ENCODE measurements around the gene FGF18.
"Not testable (repeated sequence)": the region's sequence is repeated elsewhere in the genome, so short reads cannot be mapped to it uniquely, and the experiment has no call there.

FGF18 gene

DNA sequence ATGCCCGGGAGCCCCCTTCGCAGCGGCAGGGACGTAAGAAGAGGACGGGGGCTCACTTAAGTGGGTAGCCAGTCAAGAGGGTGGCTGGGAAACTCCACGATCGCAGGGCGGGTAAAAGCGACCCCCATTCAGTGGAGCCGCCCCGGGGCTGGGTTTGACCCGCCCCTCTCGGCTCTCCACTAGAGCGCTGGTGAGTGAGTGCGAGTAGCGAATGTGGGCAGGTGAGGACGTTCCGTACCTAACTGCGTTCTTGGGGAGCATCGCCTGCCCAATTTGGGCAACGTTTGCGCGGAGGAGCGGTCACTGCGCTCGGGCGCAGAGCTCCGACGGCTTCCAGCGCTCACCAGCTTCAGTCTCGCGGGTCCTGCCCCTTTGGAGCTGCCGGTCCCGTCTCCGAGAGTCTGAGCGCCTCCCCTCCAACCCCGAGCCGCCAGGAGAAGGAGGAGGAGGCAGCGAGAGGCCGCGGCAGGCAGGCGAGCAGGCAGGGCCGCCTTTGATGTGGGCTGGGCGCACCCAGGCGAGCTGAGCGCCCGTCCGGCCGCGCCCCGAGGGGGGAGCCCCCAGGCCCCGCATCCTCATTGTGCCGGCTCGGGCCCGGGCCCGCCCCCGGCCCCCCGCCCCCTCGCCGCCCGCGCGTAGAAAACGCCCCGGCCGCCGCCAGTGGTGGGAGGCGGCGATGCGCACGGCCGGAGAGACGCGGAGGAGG lies at the start of gene FGF18:
FGF18 (plus strand) TSS at position 666 of the 706 bp plus-strand sequence. CDS start 553 bp downstream, outside the sequence.
- DNase-seq (ENCODE audit: low read depth in 2 of 2): no peak

DNA sequence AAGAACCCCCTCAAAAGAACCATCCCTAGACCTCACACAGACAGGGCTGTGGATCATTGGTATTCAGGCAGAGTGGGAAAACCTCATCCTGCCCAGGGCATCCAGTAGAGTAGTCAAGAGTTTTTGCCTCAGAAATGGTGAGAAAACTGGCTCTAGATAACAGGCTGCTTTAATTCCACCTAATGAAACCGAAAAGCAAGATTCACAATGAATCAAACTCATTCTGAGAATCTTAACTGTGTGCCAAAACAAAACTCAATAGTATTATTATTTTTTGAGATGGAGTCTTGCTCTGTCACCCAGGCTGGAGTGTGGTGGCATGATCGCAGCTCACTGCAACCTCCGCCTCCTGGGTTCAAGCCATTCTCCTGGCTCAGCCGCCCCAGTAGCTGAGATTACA lies 49.5 kb upstream of the FGF18 start:
- DNase-seq (ENCODE audit: low read depth in 2 of 2): no peak

- DNase-seq (ENCODE audit: low read depth in 2 of 2): not testable (repeated sequence)
These were observed 48.6 kb upstream of the FGF18 start for GRCh38 chr5:171370881-171371280.

- no peak for DNase-seq (ENCODE audit: low read depth in 2 of 2)
These were observed 48.1 kb upstream of the FGF18 start for GRCh38 chr5:171371326-171371725.

GRCh38 chr5:171379961-171380360 lies 39.5 kb upstream of the FGF18 start:
- DNase-seq (ENCODE audit: low read depth in 2 of 2): no peak

DNA sequence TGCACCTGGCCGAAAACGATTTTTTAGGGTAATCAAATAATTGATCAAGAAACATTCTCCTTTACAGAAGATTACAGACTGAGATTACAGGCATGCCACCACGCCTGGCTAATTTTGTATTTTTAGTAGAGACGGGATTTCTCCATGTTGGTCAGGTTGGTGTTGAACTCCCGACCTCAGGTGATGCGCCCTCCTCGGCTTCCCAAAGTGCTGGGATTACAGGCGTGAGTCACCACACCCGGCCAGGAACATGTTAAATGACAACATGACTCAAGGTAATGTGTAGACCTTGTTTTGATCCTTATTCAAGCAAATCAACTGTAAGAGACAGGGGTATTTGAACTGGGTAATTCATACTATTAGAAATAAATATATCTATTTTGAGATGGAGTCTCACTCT lies 35.0 kb upstream of the FGF18 start:
- DNase-seq (ENCODE audit: low read depth in 2 of 2): not testable (repeated sequence)

GRCh38 chr5:171384999-171385398 lies 34.4 kb upstream of the FGF18 start:
- not testable (repeated sequence) for DNase-seq (ENCODE audit: low read depth in 2 of 2)

DNA sequence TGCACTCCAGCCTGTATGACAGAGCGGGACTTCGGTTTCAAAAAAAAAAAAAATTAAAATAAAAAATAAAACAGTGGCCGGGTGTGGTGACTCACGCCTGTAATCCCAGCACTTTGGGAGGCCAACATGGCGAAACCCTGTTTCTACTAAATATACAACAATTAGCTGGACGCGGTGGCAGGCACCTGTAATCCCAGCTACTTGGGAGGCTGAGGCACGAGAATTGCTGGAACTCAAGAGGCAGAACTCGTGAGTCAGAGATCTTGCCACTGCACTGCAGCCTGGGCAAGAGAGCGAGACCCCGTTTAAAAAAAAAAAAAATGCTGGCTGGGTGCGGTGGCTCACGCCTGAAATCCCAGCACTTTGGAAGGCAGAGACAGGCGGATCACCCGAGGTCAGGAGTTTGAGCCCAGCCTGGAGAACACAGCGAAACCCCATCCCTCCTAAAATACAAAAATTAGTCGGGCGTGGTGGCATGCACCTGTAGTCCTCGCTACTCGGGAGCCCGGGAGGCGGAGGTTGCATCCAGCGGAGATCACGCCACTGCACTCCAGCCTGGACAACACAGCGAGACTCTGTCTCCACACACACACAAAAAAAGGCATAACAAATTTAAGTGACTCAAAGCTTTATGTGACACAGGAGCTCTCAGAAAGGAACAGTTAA lies 33.3 kb upstream of the FGF18 start:
- DNase-seq (ENCODE audit: low read depth in 2 of 2): no peak

- no peak for DNase-seq (ENCODE audit: low read depth in 2 of 2)
These were observed 32.5 kb upstream of the FGF18 start for GRCh38 chr5:171386861-171387344.

DNA sequence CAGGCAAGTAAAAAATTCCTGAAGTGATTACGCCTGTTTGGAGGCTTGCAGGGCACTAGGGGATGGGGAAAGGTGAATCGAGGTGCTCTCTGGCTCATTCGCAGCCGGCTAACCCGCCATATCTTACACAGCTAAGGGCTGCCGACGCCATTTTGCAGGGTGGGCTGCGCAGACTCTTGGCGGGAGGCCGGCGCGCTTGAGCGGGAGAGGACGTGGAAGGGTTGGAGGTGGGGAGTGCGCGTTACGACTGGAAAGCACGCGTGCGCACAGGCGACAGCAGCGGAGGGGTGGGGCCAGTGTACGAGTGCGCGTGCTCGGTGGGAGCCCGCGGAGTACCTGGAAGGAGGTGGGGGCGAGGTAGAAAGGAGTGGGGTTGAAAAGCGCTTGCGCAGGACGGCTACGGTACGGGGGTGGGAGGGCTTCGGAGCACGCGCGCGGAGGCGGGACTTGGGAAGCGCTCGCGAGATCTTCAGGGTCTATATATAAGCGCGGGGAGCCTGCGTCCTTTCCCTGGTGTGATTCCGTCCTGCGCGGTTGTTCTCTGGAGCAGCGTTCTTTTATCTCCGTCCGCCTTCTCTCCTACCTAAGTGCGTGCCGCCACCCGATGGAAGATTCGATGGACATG lies 32.0 kb upstream of the FGF18 start, which contains the start of gene NPM1:
NPM1 (plus strand) TSS at position 505 of the 625 bp plus-strand sequence; CDS start at position 605, 100 bp downstream.
- DNase-seq (ENCODE audit: low read depth in 2 of 2): peak; percentile 97

- DNase-seq (ENCODE audit: low read depth in 2 of 2): peak; percentile 42 to 50
These were observed 31.3 kb upstream of the FGF18 start for GRCh38 chr5:171387970-171388815.

DNA sequence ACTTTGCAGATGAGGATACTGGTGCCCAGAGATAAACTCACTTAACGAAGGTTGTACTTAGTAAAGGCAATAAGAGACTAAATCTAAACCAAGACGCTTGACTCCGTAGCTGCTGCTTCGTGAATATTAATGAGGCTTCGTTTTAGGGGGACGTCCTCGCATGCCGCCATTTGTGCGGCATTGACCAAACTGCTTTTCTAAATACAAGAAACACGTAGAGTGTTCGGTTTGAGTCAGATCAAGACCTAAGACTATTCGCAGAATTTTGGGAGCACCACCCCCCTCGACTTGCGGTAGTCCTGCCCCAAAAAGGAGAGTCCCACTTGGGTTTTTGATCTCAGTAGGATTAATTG lies 30.7 kb upstream of the FGF18 start:
- DNase-seq (ENCODE audit: low read depth in 2 of 2): no peak

- no peak for DNase-seq (ENCODE audit: low read depth in 2 of 2)
These were observed 28.4 kb upstream of the FGF18 start for GRCh38 chr5:171390883-171391677.

DNA sequence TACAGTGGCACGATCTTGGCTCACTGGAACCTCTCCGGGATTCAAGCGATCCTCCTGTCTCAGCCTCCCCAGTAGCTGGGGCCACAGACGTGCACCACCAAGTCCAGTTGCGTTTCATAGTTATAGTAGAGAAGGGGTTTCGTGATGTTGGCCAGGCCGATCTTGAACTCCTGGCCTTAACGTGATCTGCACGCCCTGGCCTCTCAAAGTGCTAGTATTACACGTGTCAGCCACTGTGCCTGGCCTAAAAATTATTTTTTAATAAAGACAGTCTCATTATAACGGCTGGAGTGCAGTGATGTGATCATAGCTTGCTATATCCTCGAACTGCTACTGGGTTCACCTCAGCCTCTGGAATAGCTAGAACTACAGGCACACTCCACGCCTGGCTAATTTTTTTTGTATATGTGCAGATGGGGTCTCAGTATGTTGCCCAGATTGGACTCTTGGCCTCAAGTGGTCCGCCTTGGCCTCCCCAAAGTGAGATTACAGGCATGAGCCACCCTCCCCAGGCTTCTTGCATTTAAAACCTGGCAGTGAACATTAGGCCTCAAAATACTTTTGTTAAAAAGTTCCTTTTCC lies 27.4 kb upstream of the FGF18 start:
- DNase-seq (ENCODE audit: low read depth in 2 of 2): no peak

- DNase-seq (ENCODE audit: low read depth in 2 of 2): no peak
These were observed 26.8 kb upstream of the FGF18 start for GRCh38 chr5:171392585-171393159.

DNA sequence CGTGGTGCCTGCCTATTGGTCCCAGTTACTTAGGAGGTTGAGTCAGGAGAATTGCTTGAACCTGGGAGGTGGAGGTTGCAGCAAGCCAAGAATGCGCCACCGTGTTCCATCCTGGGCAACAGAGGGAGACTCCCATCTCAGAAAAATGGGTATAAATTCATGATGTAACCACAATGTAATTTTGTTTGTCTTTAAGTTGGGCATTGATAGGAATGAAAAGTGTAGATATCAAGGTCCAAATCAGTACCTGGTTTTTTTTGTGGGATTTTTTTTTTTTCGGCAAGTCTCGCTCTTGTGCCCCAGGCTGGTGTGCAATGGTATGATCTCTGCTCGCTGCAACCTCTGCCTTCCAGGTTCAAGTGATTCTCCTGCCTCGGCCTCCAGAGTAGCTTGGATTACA lies 24.4 kb upstream of the FGF18 start:
- DNase-seq (ENCODE audit: low read depth in 2 of 2): no peak

DNA sequence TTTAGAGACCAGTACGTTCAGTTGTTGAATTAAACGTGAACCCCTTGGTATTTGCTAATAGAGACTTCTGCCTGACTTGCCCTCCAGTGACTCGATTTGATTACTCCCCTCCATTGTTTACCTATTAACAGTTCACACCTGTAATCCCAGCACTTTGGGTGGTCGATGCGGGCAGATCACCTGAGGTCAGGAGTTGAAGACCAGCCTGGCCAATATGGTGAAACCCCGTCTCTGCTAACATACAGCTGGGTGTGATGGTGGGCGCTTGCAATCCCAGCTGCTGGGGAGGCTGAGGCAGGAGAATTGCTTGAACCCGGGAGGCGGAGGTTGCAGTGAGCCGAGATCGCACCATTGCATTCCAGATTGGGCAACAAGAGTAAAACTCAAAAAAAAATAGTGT lies 22.9 kb upstream of the FGF18 start:
- not testable (repeated sequence) for DNase-seq (ENCODE audit: low read depth in 2 of 2)

GRCh38 chr5:171397190-171397589 lies 22.3 kb upstream of the FGF18 start:
- no peak for DNase-seq (ENCODE audit: low read depth in 2 of 2)

DNA sequence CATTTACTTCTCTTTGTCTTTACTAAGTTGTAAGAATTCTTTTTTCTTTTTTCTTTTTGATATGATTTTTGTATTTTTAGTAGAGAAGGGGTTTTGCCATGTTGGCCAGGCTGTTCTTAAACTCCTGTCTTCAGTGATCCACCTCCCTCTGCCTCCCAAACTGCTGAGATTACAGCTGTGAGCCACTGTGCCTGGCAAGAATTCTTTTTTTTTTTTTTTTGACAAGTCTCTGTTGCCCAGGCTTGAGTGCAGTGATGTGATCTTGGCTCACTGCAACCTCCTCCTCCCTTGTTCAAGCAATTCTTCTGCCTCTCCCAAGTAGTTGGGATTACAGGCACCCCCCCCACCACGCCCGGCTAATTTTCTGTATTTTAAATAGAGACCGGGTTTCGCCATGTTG lies 21.8 kb upstream of the FGF18 start:
- no peak for DNase-seq (ENCODE audit: low read depth in 2 of 2)

DNA sequence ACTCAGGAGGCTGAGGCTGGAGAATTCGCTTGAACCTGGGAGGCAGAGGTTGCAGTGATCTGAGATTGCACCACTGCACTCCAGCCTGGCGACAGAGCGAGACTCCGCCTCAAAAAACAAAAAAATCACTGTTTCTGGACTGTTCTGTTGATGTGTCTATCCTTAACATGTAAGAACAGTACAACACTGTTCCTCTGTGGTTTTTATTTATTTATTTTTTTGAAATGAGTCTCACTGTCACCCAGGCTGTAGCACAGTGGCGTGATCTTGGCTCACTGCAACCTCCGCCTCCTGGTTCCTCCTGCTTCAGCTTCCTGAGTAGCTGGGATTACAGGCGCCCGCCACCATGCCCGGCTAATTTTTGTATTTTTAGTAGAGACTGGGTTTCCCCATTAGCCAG lies 20.8 kb upstream of the FGF18 start:
- not testable (repeated sequence) for DNase-seq (ENCODE audit: low read depth in 2 of 2)

Measured in fibroblast of skin of left quadriceps (primary cell).